Mesenchymal stem cell (in vitro differentiated cells and primary cell): ENCODE data around the gene GYG1.

Experiments used
- DNase-seq: peaks from one replicate; pipeline ENCODE4 v3.0.0-alpha.2; 2013
- H2AFZ ChIP-seq: one replicate; pipeline ENCODE4 v1.6.1; 2013; ENCODE audit warnings: low read depth, mild to moderate bottlenecking, control low read depth, inconsistent platforms, low read length, moderate library complexity
- H2AK5ac ChIP-seq: 2 replicates; pipeline ENCODE4 v1.6.1; 2013; ENCODE audit warnings: low read length, moderate library complexity, mild to moderate bottlenecking, inconsistent platforms; ENCODE audit not compliant: severe bottlenecking
- H2BK120ac ChIP-seq: one replicate; pipeline ENCODE4 v1.6.1; 2013; ENCODE audit warnings: low read depth, mild to moderate bottlenecking, inconsistent platforms, low read length, moderate library complexity
- H2BK12ac ChIP-seq, 2 experiments: one replicate each; pipeline ENCODE4 v1.6.1; 2013; ENCODE audit warnings: inconsistent platforms in 2 of 2, low read length in 2 of 2, mild to moderate bottlenecking in 2 of 2, moderate library complexity in 2 of 2, control low read depth in 1 of 2
- H2BK15ac ChIP-seq: one replicate; pipeline ENCODE4 v1.6.1; 2013; ENCODE audit warnings: mild to moderate bottlenecking, low read depth, inconsistent platforms; ENCODE audit not compliant: poor library complexity, severe bottlenecking
- H2BK5ac ChIP-seq: 2 replicates; pipeline ENCODE4 v1.6.1; 2013; ENCODE audit warnings: low read depth, mild to moderate bottlenecking, low read length, control low read depth, inconsistent platforms; ENCODE audit not compliant: poor library complexity, severe bottlenecking
- H3K14ac ChIP-seq, 2 experiments: one replicate each; pipeline ENCODE4 v1.6.1; 2013; ENCODE audit warnings: inconsistent platforms in 2 of 2, low read length in 2 of 2, control low read depth in 1 of 2, mild to moderate bottlenecking in 1 of 2, moderate library complexity in 1 of 2
- H3K18ac ChIP-seq, 2 experiments: one replicate each; pipeline ENCODE4 v1.6.1; 2013; ENCODE audit warnings: inconsistent platforms in 2 of 2, low read length in 2 of 2, control low read depth in 1 of 2, low read depth in 1 of 2, mild to moderate bottlenecking in 1 of 2
- H3K23ac ChIP-seq, 2 experiments: one replicate each; pipeline ENCODE4 v1.6.1; 2013; ENCODE audit warnings: inconsistent platforms in 2 of 2, low read length in 2 of 2, mild to moderate bottlenecking in 2 of 2, moderate library complexity in 2 of 2, control low read depth in 1 of 2
- H3K27ac ChIP-seq: 2 replicates; pipeline ENCODE4 v1.5.1; 2013; ENCODE audit warnings: mild to moderate bottlenecking, moderate library complexity, low read length, control low read depth, inconsistent platforms; ENCODE audit not compliant: poor library complexity, severe bottlenecking
- H3K27me3 ChIP-seq, 2 experiments: 2 replicates each; pipeline versions ENCODE4 v1.6.1 to v1.7.0; 2013; ENCODE audit warnings: low read length in 2 of 2, mild to moderate bottlenecking in 2 of 2, moderate library complexity in 2 of 2, control low read depth in 1 of 2, inconsistent platforms in 1 of 2; ENCODE audit not compliant: control insufficient read depth in 1 of 2, insufficient read depth in 1 of 2
- H3K36me3 ChIP-seq, 2 experiments: 2 replicates each; pipeline versions ENCODE4 v1.6.1 to v1.7.0; 2013; ENCODE audit warnings: low read length in 2 of 2, control low read depth in 1 of 2, inconsistent platforms in 1 of 2, low read depth in 1 of 2, mild to moderate bottlenecking in 1 of 2; ENCODE audit not compliant: insufficient read depth in 2 of 2, control insufficient read depth in 1 of 2
- H3K4ac ChIP-seq, 2 experiments: one replicate each; pipeline ENCODE4 v1.6.1; 2013; ENCODE audit warnings: inconsistent platforms in 2 of 2, low read length in 2 of 2, mild to moderate bottlenecking in 2 of 2, moderate library complexity in 2 of 2, control low read depth in 1 of 2, low read depth in 1 of 2
- H3K4me1 ChIP-seq: 2 replicates; pipeline ENCODE4 v1.6.1; 2013; ENCODE audit warnings: low read depth, low read length, control low read depth; ENCODE audit not compliant: control insufficient read depth, insufficient read depth
- H3K4me2 ChIP-seq: 2 replicates; pipeline ENCODE4 v1.6.1; 2013; ENCODE audit warnings: low read length, mild to moderate bottlenecking, inconsistent platforms; ENCODE audit not compliant: poor library complexity, severe bottlenecking
- H3K4me3 ChIP-seq, 2 experiments: 2 replicates each; pipeline versions ENCODE4 v1.5.1 to v1.7.0; 2013; ENCODE audit warnings: low read length in 2 of 2, mild to moderate bottlenecking in 2 of 2, control low read depth in 1 of 2, low read depth in 1 of 2; ENCODE audit not compliant: insufficient read depth in 1 of 2
- H3K79me1 ChIP-seq: replicated peaks from 2 replicates; pipeline ENCODE4 v1.6.1; 2013; ENCODE audit warnings: mild to moderate bottlenecking, control low read depth, low read length, inconsistent platforms; ENCODE audit not compliant: poor library complexity, severe bottlenecking
- H3K9ac ChIP-seq: 2 replicates; pipeline ENCODE4 v1.7.0; 2013; ENCODE audit warnings: mild to moderate bottlenecking, low read length, moderate library complexity
- H3K9me3 ChIP-seq: 2 replicates; pipeline ENCODE4 v1.7.0; 2013; ENCODE audit warnings: mild to moderate bottlenecking, low read length; ENCODE audit not compliant: control insufficient read depth
- H4K8ac ChIP-seq: one replicate; pipeline ENCODE4 v1.6.1; 2013; ENCODE audit warnings: inconsistent platforms, mild to moderate bottlenecking, low read length, moderate library complexity
- H4K91ac ChIP-seq: one replicate; pipeline ENCODE4 v1.6.1; 2013; ENCODE audit warnings: mild to moderate bottlenecking, low read length, inconsistent platforms
- WGBS: methylation state at CpG from one replicate; pipeline ENCODE4 v1.1.7; 2013; ENCODE audit warnings: mixed read lengths; 5-methylcytosine and 5-hydroxymethylcytosine counted together

Gene GYG1

DNA sequence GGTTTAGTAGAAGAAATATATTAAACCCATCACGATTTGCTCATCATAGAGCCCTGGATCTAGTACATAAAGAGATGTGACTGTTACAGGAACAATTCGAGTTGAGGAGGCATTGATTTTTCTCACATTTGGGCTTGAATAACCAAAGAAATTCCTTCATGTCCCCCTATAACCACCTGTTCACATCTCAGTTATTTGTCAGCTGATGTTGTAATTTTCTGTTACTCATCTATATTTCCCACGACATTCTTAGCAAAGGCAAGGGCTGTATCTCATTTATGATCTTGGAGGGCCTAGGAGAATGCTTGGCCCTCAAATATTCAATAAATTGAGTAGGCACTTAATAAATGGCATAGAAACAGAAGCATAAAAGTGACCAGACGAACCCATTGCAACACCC is 36.4 kb upstream of the GYG1 start:
- WGBS = 83% methylated on average over 3 of the region's 4 CpGs
- Histone ChIP-seq H4K91ac (no peak overlapping the region), H2AFZ (no peak overlapping the region), H2AK5ac (no peak overlapping the region), H3K23ac (no peak overlapping the region), H2BK5ac (no peak overlapping the region), H3K4me1 (peaks cover 5% of the 10 kb centered on the region), H3K36me3 (no peaks in the 10 kb centered on the region), H2BK12ac (peak overlapping the region in 1 of 2 experiments; percentile 19), H3K18ac (no peak overlapping the region), H3K4me2 (no peak overlapping the region), H2BK120ac (no peak overlapping the region), H3K27ac (no peak overlapping the region), H3K9ac (peak overlapping the region; percentile 81), H3K14ac (no peak overlapping the region), H3K4ac (no peak overlapping the region), H3K4me3 (no peak overlapping the region), H4K8ac (no peak overlapping the region), H3K9me3 (no peaks in the 10 kb centered on the region), H3K27me3 (no peaks in the 10 kb centered on the region), H3K79me1 (no peaks in the 10 kb centered on the region), H2BK15ac (no peak overlapping the region)
- DNase-seq = no peak

GRCh38 chr3:148955544-148956346 is 35.6 kb upstream of the GYG1 start:
- Histone ChIP-seq H3K18ac (peak overlapping the region; percentile 26 to 79), H2BK5ac (peak overlapping the region; percentile 40), H3K27me3 (no peaks in the 10 kb centered on the region), H2AK5ac (peak overlapping the region; percentile 63), H3K27ac (peak overlapping the region; percentile 89), H2BK15ac (no peak overlapping the region), H3K79me1 (no peaks in the 10 kb centered on the region), H3K9me3 (no peaks in the 10 kb centered on the region), H2BK12ac (peak overlapping the region; percentile 60 to 80), H3K4me1 (peaks cover 5% of the 10 kb centered on the region), H4K8ac (peak overlapping the region; percentile 82), H3K36me3 (no peaks in the 10 kb centered on the region), H2BK120ac (peak overlapping the region; percentile 27), H3K4me2 (no peak overlapping the region), H3K14ac (no peak overlapping the region), H2AFZ (peak overlapping the region; percentile 7), H3K4ac (peak overlapping the region; percentile 24 to 71), H3K4me3 (no peak overlapping the region), H3K23ac (no peak overlapping the region), H4K91ac (peak overlapping the region; percentile 82), H3K9ac (peak overlapping the region; percentile 86)
- DNase-seq = peak; percentile 90
- 45% methylated on average over 12 of the region's 12 CpGs for WGBS

GRCh38 chr3:148957586-148957985 is 33.8 kb upstream of the GYG1 start:
- Histone ChIP-seq H4K91ac (no peak overlapping the region), H3K4me3 (no peak overlapping the region), H3K27ac (no peak overlapping the region), H3K36me3 (no peaks in the 10 kb centered on the region), H3K14ac (no peak overlapping the region), H2BK12ac (peak overlapping the region; percentile 33 to 61), H3K23ac (no peak overlapping the region), H3K4ac (no peak overlapping the region), H3K4me1 (peaks cover 5% of the 10 kb centered on the region), H3K9ac (no peak overlapping the region), H3K9me3 (no peaks in the 10 kb centered on the region), H3K79me1 (no peaks in the 10 kb centered on the region), H2AK5ac (no peak overlapping the region), H3K18ac (no peak overlapping the region), H2BK120ac (no peak overlapping the region), H2BK15ac (no peak overlapping the region), H3K27me3 (no peaks in the 10 kb centered on the region), H2BK5ac (no peak overlapping the region), H3K4me2 (no peak overlapping the region), H4K8ac (no peak overlapping the region), H2AFZ (no peak overlapping the region)
- WGBS = no CpG with 5 or more reads among the region's 2 CpGs
- no peak for DNase-seq

DNA sequence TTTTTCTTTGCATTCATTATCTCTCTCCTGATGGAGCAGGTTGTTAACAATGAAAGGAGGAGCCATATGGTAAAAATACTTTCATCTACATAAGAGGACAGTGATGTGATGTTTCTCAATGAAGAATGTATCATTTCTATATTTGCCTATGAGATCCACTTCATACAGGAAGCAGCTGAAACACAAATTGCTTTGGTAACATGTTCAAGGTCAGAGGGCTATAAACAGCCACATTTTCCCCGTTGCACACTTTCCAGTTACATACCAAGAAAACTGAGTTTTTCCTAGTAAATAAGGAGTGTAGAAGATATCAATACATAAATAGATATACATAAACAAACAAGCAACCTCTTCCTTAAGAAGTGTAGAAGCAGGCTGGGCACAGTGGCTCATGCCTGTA is 32.6 kb upstream of the GYG1 start:
- Histone ChIP-seq H3K9ac (no peak overlapping the region), H2BK5ac (no peak overlapping the region), H3K14ac (no peak overlapping the region), H2AFZ (no peak overlapping the region), H4K91ac (no peak overlapping the region), H3K36me3 (no peaks in the 10 kb centered on the region), H3K27ac (no peak overlapping the region), H2BK15ac (no peak overlapping the region), H3K4ac (no peak overlapping the region), H2BK12ac (no peak overlapping the region), H2BK120ac (no peak overlapping the region), H3K79me1 (no peaks in the 10 kb centered on the region), H3K4me1 (peaks cover 5% of the 10 kb centered on the region), H3K4me2 (no peak overlapping the region), H2AK5ac (no peak overlapping the region), H3K9me3 (no peaks in the 10 kb centered on the region), H3K23ac (no peak overlapping the region), H4K8ac (no peak overlapping the region), H3K4me3 (no peak overlapping the region), H3K18ac (no peak overlapping the region), H3K27me3 (no peaks in the 10 kb centered on the region)
- peak; percentile 21 for DNase-seq
- no CpG with 5 or more reads among the region's 1 CpG for WGBS
